Thyroid gland (tissue), 4 donors: Measurements from ENCODE around the gene NT5C2. TPM values are rescaled to one million over a fixed set of nuclear protein-coding genes. Genes with fewer than 3 reads are reported as not detected.

Experiments
- DNase-seq, 2 donors: peaks; one replicate each; pipeline ENCODE4 v3.0.0-alpha.2; 2019
- H3K27ac ChIP-seq, 3 donors: fragments of 200-600 bp; sonication (generic); 1 replicate in 2 of 3; 2 replicates in 1 of 3; pipeline ENCODE4 v1.5.1; 2016 to 2019; ENCODE audit warnings: mild to moderate bottlenecking in 1 of 3, moderate library complexity in 1 of 3
- H3K27me3 ChIP-seq: fragments of 200-600 bp; sonication (generic); one replicate; pipeline ENCODE4 v1.5.1; 2019
- H3K36me3 ChIP-seq, 2 donors: fragments of 200-600 bp; sonication (generic); one replicate each; pipeline ENCODE4 v1.5.1; 2016 to 2019
- H3K4me1 ChIP-seq, 2 donors: fragments of 200-600 bp; sonication (generic); one replicate each; pipeline ENCODE4 v1.5.1; 2017 to 2019
- H3K4me3 ChIP-seq, 3 donors: fragments of 200-600 bp; sonication (generic); replicated peaks in 1 of 3; 1 replicate in 2 of 3; 2 replicates in 1 of 3; pipeline ENCODE4 v1.5.1; 2016; ENCODE audit warnings: mild to moderate bottlenecking in 1 of 3
- H3K9me3 ChIP-seq: fragments of 200-600 bp; sonication (generic); one replicate; pipeline ENCODE4 v1.5.1; 2017
- POLR2A ChIP-seq, 2 donors: fragments of 450-650 bp; IDR thresholded peaks; one replicate each; pipeline ENCODE4 v1.6.1; 2017; ENCODE audit warnings: antibody characterized with exemption in 2 of 2, mild to moderate bottlenecking in 2 of 2, moderate library complexity in 1 of 2
- WGBS, 2 donors: methylation state at CpG; one replicate each; pipeline ENCODE4 v1.1.5; 2017; 5-methylcytosine and 5-hydroxymethylcytosine counted together
- intact Hi-C: fragments of 100-400 bp; cut with DNase I; formaldehyde crosslinking; loops from one replicate; pipeline ENCODE4 v1.15.1; 2023
- total RNA-seq, 4 donors: library from RNA; depleted of rRNA; stranded (reverse); fragments of >200 nt; gene quantifications; one replicate each; pipeline ENCODE4 v1.2.3, GENCODE V29; 2016
- TF ChIP-seq, protein P1 (sequence below), 6 experiments: fragments of 200-600 bp in 3 of 6; fragments of 450-650 bp in 3 of 6; sonication (generic) in 3 of 6; IDR thresholded peaks; one replicate each; pipeline ENCODE4 v1.5.1; 2016 to 2019; ENCODE audit warnings: antibody characterized with exemption in 6 of 6, mild to moderate bottlenecking in 2 of 6, inconsistent platforms in 1 of 6, moderate library complexity in 1 of 6

NT5C2 gene
- total RNA-seq: 100 to 1,000 TPM; 194 to 238 (median 214) TPM

DNA sequence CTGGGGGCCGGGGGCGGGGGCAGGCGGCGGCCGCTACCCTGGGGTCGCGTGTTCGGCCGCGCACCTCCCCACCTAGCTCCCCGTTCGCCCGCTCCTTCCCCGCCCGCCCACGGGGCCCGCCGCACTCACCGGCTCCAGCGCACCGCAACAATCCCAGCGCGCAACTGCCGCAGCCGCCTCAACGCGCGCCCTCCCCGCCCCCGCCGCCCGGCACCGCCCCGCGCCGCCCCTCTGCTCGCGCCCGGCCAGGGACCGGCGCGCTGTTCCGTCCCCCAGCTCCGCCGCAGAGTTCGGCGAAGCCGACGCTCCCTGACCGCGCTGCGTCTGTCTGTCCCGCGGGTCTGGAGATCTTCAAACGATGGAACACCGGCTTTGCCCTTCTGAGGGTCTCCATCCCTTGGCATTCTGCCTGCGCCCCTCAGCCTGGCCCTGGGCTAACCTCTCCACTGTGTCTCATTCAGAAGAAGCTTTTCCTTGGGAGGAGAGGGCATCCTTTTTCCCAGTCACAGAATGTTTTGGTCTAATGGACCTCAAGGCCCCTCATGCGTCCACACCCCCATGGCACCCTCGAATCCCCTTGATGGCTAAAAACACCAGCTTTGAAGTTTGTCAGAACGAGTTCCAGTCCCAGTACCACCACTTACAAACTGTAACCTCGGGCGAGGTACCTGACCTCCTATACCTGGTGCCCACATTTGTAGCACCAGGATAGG lies at the start of gene NT5C2:
NT5C2 (minus strand) TSS at position 166 of the 713 bp plus-strand sequence. CDS start 18,314 bp downstream, outside the sequence.
- H3K27me3 ChIP-seq: no peaks in the 10 kb centered on the region
- intact Hi-C loops: loop anchor here (5.0 kb wide), 1 partner anchor 49 kb away; no protein-coding TSS in a partner anchor
- H3K9me3 ChIP-seq: no peaks in the 10 kb centered on the region
- peaks cover 33 to 58% of the 10 kb centered on the region in 2 donors for H3K4me1 ChIP-seq
- peak; percentile 41 to 55 for TF ChIP-seq POLR2A (IDR thresholded peaks at IDR 0.05)
- TF ChIP-seq, protein P1, sequence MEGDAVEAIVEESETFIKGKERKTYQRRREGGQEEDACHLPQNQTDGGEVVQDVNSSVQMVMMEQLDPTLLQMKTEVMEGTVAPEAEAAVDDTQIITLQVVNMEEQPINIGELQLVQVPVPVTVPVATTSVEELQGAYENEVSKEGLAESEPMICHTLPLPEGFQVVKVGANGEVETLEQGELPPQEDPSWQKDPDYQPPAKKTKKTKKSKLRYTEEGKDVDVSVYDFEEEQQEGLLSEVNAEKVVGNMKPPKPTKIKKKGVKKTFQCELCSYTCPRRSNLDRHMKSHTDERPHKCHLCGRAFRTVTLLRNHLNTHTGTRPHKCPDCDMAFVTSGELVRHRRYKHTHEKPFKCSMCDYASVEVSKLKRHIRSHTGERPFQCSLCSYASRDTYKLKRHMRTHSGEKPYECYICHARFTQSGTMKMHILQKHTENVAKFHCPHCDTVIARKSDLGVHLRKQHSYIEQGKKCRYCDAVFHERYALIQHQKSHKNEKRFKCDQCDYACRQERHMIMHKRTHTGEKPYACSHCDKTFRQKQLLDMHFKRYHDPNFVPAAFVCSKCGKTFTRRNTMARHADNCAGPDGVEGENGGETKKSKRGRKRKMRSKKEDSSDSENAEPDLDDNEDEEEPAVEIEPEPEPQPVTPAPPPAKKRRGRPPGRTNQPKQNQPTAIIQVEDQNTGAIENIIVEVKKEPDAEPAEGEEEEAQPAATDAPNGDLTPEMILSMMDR (IDR thresholded peaks at IDR 0.05): no peak
- peak within 1 kb of the TSS; percentile 28 to 93 (median 86) for H3K4me3 ChIP-seq
- 0 to 30% methylated on average over 3 to 8 of the region's 62 CpGs for WGBS, 2 donors
- no peaks in the 10 kb centered on the region for H3K36me3 ChIP-seq
- peak within 1 kb of the TSS; percentile 96 to 99 (median 99) for H3K27ac ChIP-seq
- DNase-seq: peak; percentile 79 to 82

DNA sequence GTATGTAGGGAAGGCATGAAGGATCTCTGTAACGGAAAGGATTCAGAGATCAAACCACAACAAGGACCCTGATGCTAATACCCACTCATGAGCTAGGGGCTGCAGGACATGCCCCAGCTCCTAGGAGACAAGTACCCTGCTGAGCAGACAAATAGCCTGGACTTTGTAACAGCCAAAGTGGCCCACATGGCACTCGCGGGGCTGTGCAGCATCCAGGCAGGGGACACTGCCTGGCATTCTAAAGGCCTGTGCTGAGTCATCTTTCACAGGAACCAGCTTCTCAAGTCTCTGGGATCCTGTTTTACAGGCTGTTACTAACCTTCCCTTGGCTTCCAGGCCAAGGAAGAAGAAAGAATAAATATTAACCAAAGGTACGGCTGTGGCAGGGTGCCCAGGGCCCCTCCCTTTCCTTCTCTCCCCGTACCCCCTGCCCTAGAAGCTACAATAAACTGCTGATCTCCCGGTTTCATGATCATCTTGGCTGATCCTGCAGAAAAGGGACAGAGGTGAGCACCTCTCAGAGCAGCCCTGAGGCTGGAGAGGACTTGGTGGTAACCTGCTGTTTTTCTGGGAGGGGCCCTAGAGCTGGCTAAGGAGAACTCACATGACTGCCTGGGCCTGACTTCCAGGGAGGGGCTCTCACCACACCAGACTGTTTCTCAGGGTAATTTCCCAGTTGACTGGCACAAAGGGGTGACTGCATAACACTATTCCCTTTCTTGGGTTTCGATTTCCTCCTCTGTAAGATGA lies 48.4 kb upstream of the NT5C2 start:
- DNase-seq: peak; percentile 72 to 74
- peaks cover 12 to 28% of the 10 kb centered on the region in 2 donors for H3K4me1 ChIP-seq
- TF ChIP-seq, protein P1 (IDR thresholded peaks at IDR 0.05): no peak
- peak in 1 of 2 donors; percentile 44 for TF ChIP-seq POLR2A (IDR thresholded peaks at IDR 0.05)
- H3K27me3 ChIP-seq: no peaks in the 10 kb centered on the region
- intact Hi-C loops: loop anchor here (5.0 to 10.0 kb wide), 2 partner anchors 49 to 167 kb away; partner anchors contain the start of gene NT5C2
- WGBS, 2 donors: 26 to 37% methylated on average over 7 of the region's 7 CpGs
- no peaks in the 10 kb centered on the region for H3K36me3 ChIP-seq
- peak overlapping the region; percentile 78 to 92 (median 90) for H3K27ac ChIP-seq
- H3K9me3 ChIP-seq: no peaks in the 10 kb centered on the region
- H3K4me3 ChIP-seq: no peak overlapping the region

- intact Hi-C loops: no loop called here
- 77 to 82% methylated on average over 11 of the region's 11 CpGs for WGBS, 2 donors
- DNase-seq: peak in 1 of 2 donors; percentile 8
- Histone ChIP-seq H3K4me3 (no peak overlapping the region), H3K36me3 (no peaks in the 10 kb centered on the region), H3K27ac (no peak overlapping the region), H3K9me3 (no peaks in the 10 kb centered on the region), H3K27me3 (no peaks in the 10 kb centered on the region), H3K4me1 (peaks cover 12 to 28% of the 10 kb centered on the region in 2 donors)
- no peak for TF ChIP-seq POLR2A (IDR thresholded peaks at IDR 0.05)
- TF ChIP-seq, protein P1 (IDR thresholded peaks at IDR 0.05): peak in 3 of 6 experiments; percentile 10 to 28 (median 10)
Observed at GRCh38 chr10:103238506-103239252, 45.6 kb upstream of the NT5C2 start.

GRCh38 chr10:103235775-103236174 lies 42.7 kb upstream of the NT5C2 start:
- Histone ChIP-seq H3K9me3 (no peaks in the 10 kb centered on the region), H3K27ac (no peak overlapping the region), H3K36me3 (no peaks in the 10 kb centered on the region), H3K27me3 (no peaks in the 10 kb centered on the region), H3K4me1 (peaks cover 21% of the 10 kb centered on the region in 2 donors), H3K4me3 (no peak overlapping the region)
- DNase-seq: no peak
- TF ChIP-seq POLR2A (IDR thresholded peaks at IDR 0.05): no peak
- TF ChIP-seq, protein P1 (IDR thresholded peaks at IDR 0.05): no peak
- WGBS, 2 donors: 91 to 96% methylated on average over 2 of the region's 2 CpGs
- intact Hi-C loops: no loop called here
